Activated CD8-positive, alpha-beta memory T cell treated with anti-CD3 and anti-CD28 coated beads for 24 hours (primary cell): ENCODE data around the gene CPZ.
"Not testable (repeated sequence)": the region's sequence is repeated elsewhere in the genome, so short reads cannot be mapped to it uniquely, and the experiment has no call there.

Experiments used
- DNase-seq: peaks from one replicate; pipeline ENCODE4 v3.0.0-alpha.2; 2020

The CPZ gene

GRCh38 chr4:8641931-8642650, 49.5 kb downstream of the CPZ start:
- no peak for DNase-seq

GRCh38 chr4:8642651-8643321, 50.2 kb downstream of the CPZ start:
- DNase-seq, result no peak

- no peak for DNase-seq
Observed at GRCh38 chr4:8643441-8643840, 50.9 kb downstream of the CPZ start.

- no peak for DNase-seq
Observed at GRCh38 chr4:8643986-8644385, 51.4 kb downstream of the CPZ start.

- DNase-seq, result peak; percentile 38
Observed at GRCh38 chr4:8644461-8644891, 51.9 kb downstream of the CPZ start.

- no peak for DNase-seq
Observed at GRCh38 chr4:8644966-8645752, 52.6 kb downstream of the CPZ start.

GRCh38 chr4:8645753-8646124, 53.2 kb downstream of the CPZ start:
- peak; percentile 40 for DNase-seq

GRCh38 chr4:8646296-8647093, 53.9 kb downstream of the CPZ start:
- peak; percentile 37 for DNase-seq

GRCh38 chr4:8647094-8647570, 54.6 kb downstream of the CPZ start:
- peak; percentile 15 for DNase-seq

- peak; percentile 19 for DNase-seq
Observed at GRCh38 chr4:8647626-8648025, 55.1 kb downstream of the CPZ start.

GRCh38 chr4:8648296-8648695, 55.7 kb downstream of the CPZ start:
- DNase-seq, result peak; percentile 21

- peak; percentile 30 for DNase-seq
Observed at GRCh38 chr4:8648816-8649630, 56.5 kb downstream of the CPZ start.

- DNase-seq, result peak; percentile 30
Observed at GRCh38 chr4:8649631-8650361, 57.2 kb downstream of the CPZ start.

GRCh38 chr4:8651661-8652180, 59.2 kb downstream of the CPZ start:
- DNase-seq, result no peak

- no peak for DNase-seq
Observed at GRCh38 chr4:8652181-8653078, 59.9 kb downstream of the CPZ start.

GRCh38 chr4:8653326-8654000, 60.9 kb downstream of the CPZ start:
- DNase-seq, result no peak

GRCh38 chr4:8654139-8654538, 61.6 kb downstream of the CPZ start:
- DNase-seq, result not testable (repeated sequence)

GRCh38 chr4:8655411-8656184, 63.0 kb downstream of the CPZ start:
- DNase-seq, result no peak

GRCh38 chr4:8656185-8656517, 63.6 kb downstream of the CPZ start:
- DNase-seq, result no peak
